Measurements from ENCODE around the gene PYURF. TPM values are rescaled to one million over a fixed set of nuclear protein-coding genes. Genes with fewer than 3 reads are reported as not detected.

The PYURF gene
- total and polyA plus RNA-seq, 9 of the 15 experiments (the other 6 are each of a cell fraction or from before 2014, with no cell fraction given), result 22.5 to 199 (median 108) TPM

- FAIRE-seq, result no peak
- peaks cover 15% of the 10 kb centered on the region for H3K79me2 ChIP-seq (ENCODE audit: control insufficient read depth, insufficient read depth, low read length)
- no peaks in the 10 kb centered on the region for H3K36me3 ChIP-seq (ENCODE audit: control insufficient read depth, insufficient read depth, low read length)
- no peaks in the 10 kb centered on the region; the same call in 1 of the 2 replicates for H4K20me1 ChIP-seq (replicated peaks; ENCODE audit: control insufficient read depth, insufficient read depth, low read length)
- in situ Hi-C loops (cut with MboI) (loop anchor here (25.0 kb wide), 1 partner anchor 285 kb away; no protein-coding TSS in a partner anchor), intact Hi-C loops (cut with micrococcal nuclease) (loop anchor here (5.0 to 10.0 kb wide), 2 partner anchors 290 to 587 kb away; partner anchors contain the start of gene TIGD2)
- peaks cover 7 to 12% of the 10 kb centered on the region in 2 experiments; a peak in 3 of 5 replicates for H3K4me1 ChIP-seq (replicated peaks in 1 of 2; ENCODE audit: control insufficient read depth in 2 of 2, insufficient read depth in 2 of 2, low read length in 2 of 2)
- TF ChIP-seq KAT8 (IDR thresholded peaks at IDR 0.05; ENCODE audit: low read depth), result no peak
- TF ChIP-seq JUN (IDR thresholded peaks at IDR 0.05; ENCODE audit: borderline replicate concordance, low read depth, low read length), result no peak
- 0 out of 2 replicates have a peak, but pooled peaks have one; percentile 21 for TF ChIP-seq JUN (CRISPR knock-in tag; IDR thresholded peaks at IDR 0.05; ENCODE audit: borderline replicate concordance)
- DNase-seq (ENCODE audit: extremely low read depth in 1 of 4, low spot score in 3 of 4), result no peak
- H3K4me2 ChIP-seq (ENCODE audit: insufficient read depth, low read length), result no peak overlapping the region
- 61% methylated on average over 8 of the region's 8 CpGs for WGBS (ENCODE audit: insufficient coverage, low coverage, missing lambda C conversion rate)
- ATAC-seq, result no peak
- H3K4me3 ChIP-seq, result no peak overlapping the region
- H2AFZ ChIP-seq (ENCODE audit: low read depth, low read length), result 0 out of 2 replicates have a peak overlapping the region, but pooled peaks have one; percentile 28
- ChIA-PET POLR2A (interaction anchor here (0.6 kb wide), 1 partner anchor 215 kb away, joined by 3 read pairs; no protein-coding TSS in a partner anchor), CTCF (ENCODE audit: low intra/inter-chr PET ratio) (no interaction called here)
- no peaks in the 10 kb centered on the region for H3K9me3 ChIP-seq (replicated peaks; ENCODE audit: control insufficient read depth, insufficient read depth, low read depth, low read length)
- no peaks in the 10 kb centered on the region for H3K9me1 ChIP-seq (ENCODE audit: control insufficient read depth, insufficient read depth, low read length)
- H3K27me3 ChIP-seq (ENCODE audit: control insufficient read depth in 2 of 2, insufficient read depth in 2 of 2, low read length in 2 of 2), result no peaks in the 10 kb centered on the region
- H3K27ac ChIP-seq (ENCODE audit: extremely low read depth, low read depth, low read length), result no peak overlapping the region
- BruUV-seq (replicated peaks), result no TSS peak
- no peak overlapping the region; a peak in 1 of 4 replicates for H3K9ac ChIP-seq (ENCODE audit: insufficient read depth in 1 of 2, low read depth in 2 of 2, low read length in 2 of 2)
Measured at GRCh38 chr4:88527787-88528186, 4.2 kb upstream of the PYURF start.

- ChIA-PET POLR2A (no interaction called here), CTCF (ENCODE audit: low intra/inter-chr PET ratio) (interaction anchor here (1.4 kb wide), 2 partner anchors 133 to 497 kb away, joined by 5 to 9 read pairs; no protein-coding TSS in a partner anchor)
- DNase-seq (ENCODE audit: extremely low read depth in 1 of 4, low spot score in 3 of 4) (peak in 2 of 4 experiments; percentile 12 to 22), ATAC-seq (no peak), FAIRE-seq (no peak)
- intact Hi-C loops (cut with micrococcal nuclease) (loop anchor here (5.0 to 10.0 kb wide), 2 partner anchors 291 to 588 kb away; partner anchors contain the start of gene TIGD2), in situ Hi-C loops (cut with MboI) (loop anchor here (25.0 kb wide), 1 partner anchor 286 kb away; no protein-coding TSS in a partner anchor)
- Histone ChIP-seq H3K27ac (ENCODE audit: extremely low read depth, low read depth, low read length) (no peak overlapping the region), H3K27me3 (ENCODE audit: control insufficient read depth in 2 of 2, insufficient read depth in 2 of 2, low read length in 2 of 2) (no peaks in the 10 kb centered on the region), H3K4me1 (replicated peaks in 1 of 2; ENCODE audit: control insufficient read depth in 2 of 2, insufficient read depth in 2 of 2, low read length in 2 of 2) (peaks cover 7 to 12% of the 10 kb centered on the region in 2 experiments; a peak in 3 of 5 replicates), H3K79me2 (ENCODE audit: control insufficient read depth, insufficient read depth, low read length) (peaks cover 30% of the 10 kb centered on the region), H3K4me2 (ENCODE audit: insufficient read depth, low read length) (no peak overlapping the region), H3K4me3 (no peak overlapping the region), H3K9ac (ENCODE audit: insufficient read depth in 1 of 2, low read depth in 2 of 2, low read length in 2 of 2) (no peak overlapping the region), H3K9me3 (replicated peaks; ENCODE audit: control insufficient read depth, insufficient read depth, low read depth, low read length) (no peaks in the 10 kb centered on the region), H4K20me1 (replicated peaks; ENCODE audit: control insufficient read depth, insufficient read depth, low read length) (no peaks in the 10 kb centered on the region; the same call in 1 of the 2 replicates), H2AFZ (ENCODE audit: low read depth, low read length) (no peak overlapping the region), H3K36me3 (ENCODE audit: control insufficient read depth, insufficient read depth, low read length) (peaks cover 7% of the 10 kb centered on the region), H3K9me1 (ENCODE audit: control insufficient read depth, insufficient read depth, low read length) (no peaks in the 10 kb centered on the region)
- no TSS peak for BruUV-seq (replicated peaks)
- WGBS (ENCODE audit: insufficient coverage, low coverage, missing lambda C conversion rate), result 38% methylated on average over 1 of the region's 1 CpG
- TF ChIP-seq RAD21 (CRISPR knock-in tag; conservative IDR thresholded peaks at IDR 0.05 in 1 of 2, IDR thresholded peaks at IDR 0.05 in 1 of 2) (peak; percentile 33 to 52; a peak in 3 of 4 replicates), KLF16 (IDR thresholded peaks at IDR 0.05) (no peak)
Measured at GRCh38 chr4:88526221-88526815, 2.7 kb upstream of the PYURF start.

All from K562 (cell line).